ENCODE data around the gene TEX54. TPM values are rescaled to one million over a fixed set of nuclear protein-coding genes. Genes with fewer than 3 reads are reported as not detected.
A peak's percentile ranks its signal among the peaks of the same experiment; 100 is the strongest.
"Not testable (repeated sequence)": the region's sequence is repeated elsewhere in the genome, so short reads cannot be mapped to it uniquely, and the experiment has no call there.

TEX54 gene
- total RNA-seq, 1 donor from 2014 or later, result not detected

DNA sequence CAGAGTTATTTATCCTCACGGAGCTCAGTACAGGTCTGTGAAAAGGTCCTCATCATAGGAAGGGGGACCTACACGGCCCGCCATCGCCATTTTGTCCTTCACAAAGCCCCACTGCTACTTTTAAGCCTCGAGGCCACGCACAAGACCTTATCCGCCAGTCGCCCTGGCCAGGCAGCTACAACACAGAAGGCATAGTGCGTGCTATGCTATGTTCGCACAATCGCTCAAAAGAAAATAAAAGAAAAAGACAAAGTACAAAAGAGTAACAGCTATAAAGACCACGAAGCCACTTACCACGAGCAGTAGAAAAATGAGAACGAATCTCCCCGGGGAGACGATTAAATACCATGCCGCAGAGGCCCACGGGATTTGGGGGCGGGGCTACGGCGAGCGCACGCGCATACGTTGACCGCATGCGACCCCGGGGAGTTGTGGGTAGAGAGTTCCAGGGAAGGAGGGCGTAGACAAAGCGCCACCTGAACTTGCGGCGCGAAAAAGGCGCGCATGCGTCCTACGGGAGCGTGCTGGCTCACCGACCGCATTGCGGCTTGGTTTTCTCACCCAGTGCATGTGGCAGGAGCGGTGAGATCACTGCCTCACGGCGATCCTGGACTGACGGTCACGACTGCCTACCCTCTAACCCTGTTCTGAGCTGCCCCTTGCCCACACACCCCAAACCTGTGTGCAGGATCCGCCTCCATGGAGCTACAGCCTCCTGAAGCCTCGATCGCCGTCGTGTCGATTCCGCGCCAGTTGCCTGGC is 23.1 kb upstream of the TEX54 start:
- DNase-seq (ENCODE audit: low read depth in 2 of 2), result peak; percentile 96 to 98

DNA sequence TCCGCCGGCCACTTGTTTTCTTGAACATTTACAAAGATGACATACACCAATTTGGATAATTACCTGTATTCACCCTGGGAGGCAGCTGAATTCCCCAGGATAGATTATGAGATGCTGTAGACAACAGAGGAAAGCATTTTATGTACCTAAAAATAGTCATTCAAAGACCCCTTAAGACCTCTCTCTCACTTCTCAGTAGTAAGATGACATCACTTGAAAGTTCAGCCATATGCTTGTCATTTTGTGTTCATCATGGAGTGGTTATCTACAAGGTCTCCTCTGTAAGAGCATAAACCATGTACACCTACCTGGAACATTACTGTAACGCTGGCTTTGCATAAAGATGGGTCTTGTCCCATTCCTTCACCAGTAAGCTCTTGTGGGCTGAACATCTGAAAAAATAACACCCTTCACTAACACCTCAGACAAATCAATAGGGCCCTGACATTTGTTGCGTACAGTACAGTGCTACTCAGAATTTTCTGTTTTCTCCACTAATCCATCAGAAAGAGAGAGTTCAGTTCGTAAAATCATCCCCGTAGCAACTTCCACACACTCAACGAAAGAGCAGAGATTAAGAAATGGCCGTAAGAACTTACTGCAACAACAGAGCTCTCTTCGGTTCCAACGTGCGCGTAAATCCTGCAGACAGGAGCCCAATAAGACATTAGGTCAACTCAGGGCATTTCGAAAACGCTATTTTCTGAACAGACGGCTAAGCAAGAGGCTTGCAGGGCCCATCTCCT is 22.4 kb upstream of the TEX54 start:
- no peak for DNase-seq (ENCODE audit: low read depth in 2 of 2)

DNA sequence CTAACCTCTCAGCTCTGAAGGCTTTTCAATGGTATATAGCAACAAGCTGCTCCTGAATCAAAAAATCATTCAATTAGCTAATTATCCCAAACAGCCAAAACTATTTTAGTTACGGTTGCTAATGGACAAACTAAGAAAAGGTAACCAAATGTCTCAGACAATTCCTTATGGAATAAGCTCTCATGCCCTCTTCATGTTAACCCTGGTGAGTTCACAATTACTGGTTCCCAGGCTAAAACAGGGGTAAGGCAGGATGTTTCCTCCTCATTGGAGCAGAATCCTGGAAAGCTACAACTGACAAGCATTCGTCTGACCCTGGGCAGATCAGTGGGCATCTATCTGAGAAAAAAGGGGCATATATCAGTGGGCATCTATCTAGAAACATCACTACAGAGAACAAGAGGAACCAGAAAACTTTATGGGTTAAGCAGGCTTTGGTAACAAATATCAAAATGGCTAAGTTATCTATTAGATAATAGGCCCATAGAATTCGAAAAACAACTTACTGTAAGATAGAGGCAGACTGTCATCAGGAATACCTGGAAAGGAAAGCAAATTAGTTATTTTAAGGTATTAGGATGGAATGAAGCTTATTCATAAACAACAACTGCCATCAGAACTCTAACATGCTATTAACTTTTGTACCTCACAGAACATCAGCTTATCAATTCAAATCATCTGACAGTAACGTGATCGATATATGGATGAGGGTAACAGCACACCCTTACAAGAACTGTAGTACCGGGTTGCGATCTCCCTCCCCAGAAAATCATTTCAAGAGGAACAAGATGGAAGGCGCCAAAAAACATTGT is 21.6 kb upstream of the TEX54 start:
- no peak for DNase-seq (ENCODE audit: low read depth in 2 of 2)

DNA sequence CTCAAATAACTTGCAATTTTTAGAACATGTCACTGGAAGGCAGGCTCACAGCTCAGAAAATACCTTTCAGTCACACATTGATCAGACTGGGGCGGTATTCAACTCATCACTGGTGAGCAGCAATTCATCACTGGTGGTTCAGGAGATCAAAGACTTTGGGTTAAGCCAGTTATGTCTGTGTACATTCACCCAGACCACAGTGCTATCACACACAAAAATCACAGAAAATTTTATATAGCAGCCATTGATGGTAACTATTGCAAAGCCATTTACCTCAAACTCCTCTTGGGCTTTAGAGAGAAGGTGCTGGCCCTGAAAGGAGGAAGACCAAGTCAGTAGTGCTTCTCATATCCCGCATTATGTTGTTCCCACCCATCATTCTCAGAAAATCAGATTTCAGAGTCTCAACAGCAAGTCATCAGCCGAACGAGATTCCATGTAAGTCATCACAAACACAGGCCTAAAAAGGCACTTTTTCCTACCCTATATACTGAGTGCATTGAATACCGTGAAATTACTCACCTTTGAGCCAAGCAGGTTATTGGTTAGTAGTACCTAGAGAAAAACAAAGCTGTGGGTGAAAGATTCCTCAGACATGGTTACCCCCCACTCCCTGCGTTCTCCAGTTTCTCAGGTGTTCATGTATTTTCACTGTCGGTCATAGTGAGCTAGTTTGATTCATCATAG is 20.8 kb upstream of the TEX54 start:
- no peak for DNase-seq (ENCODE audit: low read depth in 2 of 2)

DNA sequence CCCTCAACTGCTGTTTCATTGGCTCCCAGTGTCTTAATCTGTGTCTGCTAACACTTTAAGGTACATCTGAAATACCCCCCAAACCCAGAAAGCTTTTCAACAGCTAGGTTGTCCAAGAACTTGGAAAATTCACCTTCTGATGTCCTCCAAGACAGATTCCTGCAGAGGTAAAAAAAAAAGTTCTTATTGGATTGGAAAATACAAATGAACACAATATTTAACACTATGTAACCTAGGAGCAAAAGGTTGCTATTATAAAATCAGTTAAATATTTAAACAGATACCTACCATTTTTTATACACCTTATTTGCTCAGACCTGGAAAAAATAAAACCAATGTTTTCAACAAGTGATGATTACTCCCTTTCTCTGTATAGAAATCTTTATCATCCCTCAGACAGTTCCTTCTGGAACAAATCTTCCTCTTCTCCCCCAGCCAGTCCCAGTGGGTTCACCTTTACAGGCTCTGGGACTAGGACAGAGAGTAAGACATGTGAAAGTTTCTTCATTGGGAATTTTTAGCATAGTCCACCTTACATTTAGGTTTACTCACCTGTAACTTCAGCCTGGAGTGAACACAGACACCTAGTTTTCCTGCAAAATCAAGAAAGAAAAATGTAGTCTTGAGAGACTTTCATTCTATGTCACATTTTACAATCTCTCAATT is 20.0 kb upstream of the TEX54 start:
- DNase-seq (ENCODE audit: low read depth in 2 of 2), result no peak

DNA sequence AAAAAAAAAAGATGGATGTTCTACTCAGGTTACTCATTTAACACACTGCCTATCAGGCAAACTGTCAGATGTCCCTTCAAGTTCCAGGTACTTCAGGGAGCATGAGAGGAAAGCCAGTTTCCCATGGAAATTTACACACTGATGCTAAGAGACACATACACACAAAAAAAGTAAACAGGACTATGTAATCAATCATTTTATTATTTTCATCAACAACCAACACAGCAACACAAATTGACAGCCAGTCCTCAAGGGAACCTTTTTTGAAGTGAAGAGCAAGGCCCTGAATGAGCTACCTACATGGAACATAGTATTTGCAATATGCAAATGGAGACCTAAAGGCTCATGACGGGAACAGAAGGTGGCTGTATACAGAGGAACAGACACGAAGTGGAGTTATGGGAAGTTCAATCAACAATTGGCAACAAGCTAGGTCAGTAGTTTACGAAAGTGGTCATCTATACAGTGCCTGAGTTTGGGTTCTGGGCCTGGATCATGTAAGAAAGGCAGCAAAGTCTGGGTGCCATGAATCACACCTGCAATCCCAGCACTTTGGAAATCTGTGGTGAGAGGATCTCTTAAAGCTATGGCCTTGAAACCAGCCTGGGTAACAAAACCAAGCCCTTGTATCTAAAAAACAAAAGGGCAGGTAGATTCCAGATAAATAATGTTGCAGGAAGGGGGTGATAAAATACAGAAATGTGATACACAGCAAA is 19.3 kb upstream of the TEX54 start:
- no peak for DNase-seq (ENCODE audit: low read depth in 2 of 2)

DNA sequence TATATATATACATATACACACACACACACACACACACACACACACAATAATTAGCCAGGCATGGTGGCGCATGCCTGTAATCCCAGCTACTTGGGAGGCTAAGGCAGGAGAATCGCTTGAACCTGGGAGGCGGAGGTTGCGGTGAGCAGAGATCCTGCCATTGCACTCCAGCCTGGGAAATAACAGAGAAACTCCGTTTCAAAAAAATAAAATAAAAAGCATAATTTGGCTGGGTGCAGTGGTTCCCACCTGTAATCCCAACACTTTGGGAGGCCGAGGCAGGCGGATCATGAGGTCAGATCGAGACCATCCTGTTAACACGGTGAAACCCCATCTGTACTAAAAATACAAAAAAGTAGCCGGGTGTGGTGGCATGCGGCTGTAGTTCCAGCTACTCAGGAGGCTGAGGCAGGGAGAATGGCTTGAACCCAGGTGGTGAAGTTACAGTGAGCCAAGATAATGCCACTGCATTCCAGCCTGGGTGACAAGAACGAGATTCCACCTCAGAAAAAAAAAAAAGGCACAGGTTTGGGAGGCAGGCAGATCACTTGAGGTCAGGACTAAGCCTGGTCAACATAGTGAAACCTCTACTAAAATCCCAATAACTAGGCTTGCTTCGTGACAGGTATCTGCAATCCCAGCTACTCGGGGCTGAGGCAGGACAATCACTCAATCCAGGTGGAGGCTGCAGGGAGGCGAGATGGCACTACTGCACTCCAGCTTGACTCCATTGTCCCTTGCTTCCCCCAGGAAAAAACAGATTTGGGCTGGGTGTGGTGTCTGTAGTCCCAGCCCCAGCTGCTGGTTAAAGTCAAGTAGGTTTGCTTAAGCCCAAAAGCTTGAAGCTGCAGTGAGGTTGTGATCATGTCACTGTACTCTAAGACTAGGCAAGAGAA is 18.5 kb upstream of the TEX54 start:
- DNase-seq (ENCODE audit: low read depth in 2 of 2), result no peak

DNA sequence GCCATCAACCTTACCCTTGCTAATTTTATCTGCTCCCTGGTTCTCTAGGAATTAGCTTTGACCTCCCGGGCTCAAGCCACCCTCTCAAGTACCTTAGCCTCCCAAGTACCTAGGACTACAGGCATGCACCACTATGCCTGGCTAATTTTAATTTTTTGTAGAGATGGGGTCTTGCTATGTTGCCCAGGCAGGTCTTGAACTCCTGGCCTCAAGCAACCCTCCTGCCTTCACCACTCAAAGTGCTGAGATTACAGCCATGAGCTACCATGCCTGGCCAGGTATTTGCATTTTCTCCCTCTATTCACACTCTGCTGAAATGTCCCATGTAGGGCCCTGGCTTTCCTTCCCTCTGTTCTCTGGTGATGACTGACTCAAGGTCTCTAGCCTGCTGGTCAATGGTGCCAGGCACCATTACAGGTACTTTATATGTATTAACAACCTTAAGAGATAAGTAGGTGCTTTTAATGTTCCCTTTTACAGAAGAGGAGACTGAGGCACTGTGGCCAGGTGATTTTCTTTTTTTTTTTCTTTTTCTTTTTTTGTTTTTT is 15.2 kb upstream of the TEX54 start:
- DNase-seq (ENCODE audit: low read depth in 2 of 2), result no peak

DNA sequence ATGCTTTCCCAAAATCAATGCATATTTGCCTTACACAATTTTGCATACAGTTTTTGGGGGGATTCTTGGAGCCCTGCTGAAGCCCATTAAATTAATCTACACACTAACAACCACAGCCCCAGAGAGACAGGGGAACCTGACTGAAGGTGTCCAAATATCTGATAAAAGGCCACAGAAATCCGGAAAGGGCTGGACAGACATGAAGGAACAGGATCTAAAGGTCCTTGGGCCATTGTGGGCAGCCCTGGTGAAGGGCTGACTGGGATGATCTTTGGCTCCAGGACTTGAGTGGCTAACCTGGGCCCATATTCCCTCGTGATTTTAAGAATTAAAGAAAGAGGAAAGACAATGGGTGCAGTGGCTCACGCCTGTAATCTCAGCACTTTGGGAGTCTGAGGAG is 13.5 kb upstream of the TEX54 start:
- DNase-seq (ENCODE audit: low read depth in 2 of 2), result no peak

DNA sequence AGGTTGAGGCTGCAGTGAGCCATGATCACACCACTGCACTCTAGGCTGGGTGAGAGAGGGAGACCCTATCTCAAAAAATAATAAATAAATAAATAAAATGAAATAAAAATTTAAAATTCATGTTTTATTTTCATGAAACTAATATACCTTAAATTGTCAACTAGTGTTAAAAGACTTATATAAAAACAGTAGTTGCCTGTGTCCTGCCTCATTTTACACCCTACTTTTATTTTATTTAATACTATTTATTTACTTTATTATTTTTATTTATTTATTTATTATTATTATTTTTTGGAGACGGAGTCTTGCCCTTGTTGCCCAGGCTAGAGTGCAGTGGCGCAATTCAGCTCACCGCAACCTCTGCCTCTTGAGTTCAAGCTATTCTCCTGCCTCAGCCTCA is 11.5 kb upstream of the TEX54 start:
- no peak for DNase-seq (ENCODE audit: low read depth in 2 of 2)

DNA sequence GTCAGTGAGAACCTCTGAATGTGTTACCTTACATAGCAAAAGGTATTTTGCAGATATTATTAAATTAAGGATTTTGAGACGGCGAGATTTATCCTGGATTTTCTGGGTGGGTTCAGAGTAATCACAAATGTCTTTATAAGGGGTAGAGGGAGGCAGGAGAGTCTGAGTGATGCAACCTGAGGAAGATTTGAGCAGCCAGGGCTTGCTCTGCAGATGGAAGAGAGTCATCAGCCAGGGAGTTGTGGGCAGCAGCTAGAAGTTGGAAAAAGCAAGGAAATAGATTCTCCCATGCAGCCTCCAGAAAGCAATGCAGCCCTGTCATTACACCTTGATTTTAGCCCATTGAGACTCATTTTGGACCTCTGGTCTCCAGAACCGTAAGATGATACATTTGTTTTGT is 10.8 kb upstream of the TEX54 start:
- DNase-seq (ENCODE audit: low read depth in 2 of 2), result no peak

DNA sequence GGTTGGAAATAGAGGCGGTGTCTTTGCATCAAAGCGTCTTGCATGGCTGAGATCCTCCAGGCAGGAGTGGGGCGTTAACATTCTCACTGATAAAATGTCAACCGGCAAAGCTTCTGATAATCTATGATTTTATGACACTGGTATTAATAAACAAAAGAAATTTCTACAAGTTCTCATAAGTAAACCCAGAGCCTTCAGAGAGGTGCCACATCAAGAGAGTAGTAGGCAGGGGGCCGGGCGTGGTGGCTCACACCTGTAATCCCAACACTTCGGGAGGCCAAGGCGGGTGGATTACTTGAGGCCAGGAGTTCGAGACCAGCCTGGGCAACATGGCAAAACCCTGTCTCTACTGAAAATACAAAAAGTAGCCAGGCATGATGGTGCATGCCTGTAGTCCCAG is 10.2 kb upstream of the TEX54 start:
- DNase-seq (ENCODE audit: low read depth in 2 of 2), result not testable (repeated sequence)

DNA sequence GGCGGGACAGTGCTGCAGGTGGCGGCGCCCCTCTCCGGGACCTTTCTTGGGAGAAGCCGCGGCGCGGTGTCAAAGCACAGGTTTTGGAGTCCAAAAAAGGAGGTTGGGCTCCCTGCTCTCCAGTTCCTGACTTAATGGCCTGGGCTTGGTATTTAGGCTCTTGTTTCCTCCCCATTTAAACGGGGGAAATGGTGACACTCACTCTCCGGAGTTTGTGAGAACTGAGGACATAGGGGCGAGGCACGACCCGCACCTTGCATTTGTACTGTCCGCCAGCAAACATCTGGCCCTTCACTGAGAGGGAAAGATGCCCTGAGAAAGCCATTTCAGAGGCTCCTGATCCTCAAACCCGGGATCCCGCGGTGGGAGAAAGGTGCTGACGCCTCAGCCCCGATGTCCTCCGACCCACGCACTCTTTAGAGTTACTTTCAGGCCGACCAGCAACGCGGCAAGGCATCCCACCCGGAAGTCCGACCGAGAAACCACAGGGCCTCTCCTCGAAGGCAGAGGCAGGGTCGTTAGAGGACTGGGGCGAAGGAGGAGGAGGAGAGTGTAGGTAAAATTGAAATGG is 9.6 kb upstream of the TEX54 start:
- no peak for DNase-seq (ENCODE audit: low read depth in 2 of 2)

DNA sequence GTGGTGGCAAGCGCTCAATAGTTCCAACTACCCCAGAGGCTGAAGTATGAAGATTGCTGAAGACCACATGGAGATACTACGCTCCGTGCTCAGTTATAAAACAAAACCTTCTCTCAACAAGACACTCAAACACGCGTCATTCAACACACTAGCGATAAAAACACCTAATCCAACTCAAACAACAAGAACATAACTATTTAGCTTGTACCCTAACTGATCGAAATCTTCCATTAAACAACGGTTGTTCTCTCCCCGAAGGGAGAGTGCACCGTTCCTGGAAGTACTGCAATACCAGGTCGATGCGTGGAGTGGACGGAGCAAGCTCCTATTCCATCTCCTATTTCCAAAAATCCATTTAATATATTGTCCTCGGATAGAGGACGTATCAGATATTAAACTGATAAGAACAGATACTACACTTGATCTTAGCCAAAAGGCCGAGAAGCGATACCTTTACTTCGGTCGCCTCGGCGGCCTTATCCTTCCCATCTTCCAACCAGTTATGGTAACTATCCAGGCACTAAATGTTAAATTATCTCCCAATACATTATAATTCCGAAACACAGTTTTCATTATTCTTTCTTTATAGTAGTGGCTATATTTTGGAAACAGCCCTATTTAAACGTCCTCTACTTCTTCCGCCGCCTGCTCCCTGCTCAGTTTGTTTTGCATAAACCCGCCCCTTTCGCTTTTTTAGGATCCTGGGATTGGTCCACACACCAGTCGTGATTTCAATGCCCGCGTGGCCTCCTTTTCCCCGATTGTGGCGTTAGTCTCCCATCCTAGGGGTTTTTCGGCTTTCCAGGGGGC is 8.9 kb upstream of the TEX54 start:
- DNase-seq (ENCODE audit: low read depth in 2 of 2), result peak; percentile 98 to 99

DNA sequence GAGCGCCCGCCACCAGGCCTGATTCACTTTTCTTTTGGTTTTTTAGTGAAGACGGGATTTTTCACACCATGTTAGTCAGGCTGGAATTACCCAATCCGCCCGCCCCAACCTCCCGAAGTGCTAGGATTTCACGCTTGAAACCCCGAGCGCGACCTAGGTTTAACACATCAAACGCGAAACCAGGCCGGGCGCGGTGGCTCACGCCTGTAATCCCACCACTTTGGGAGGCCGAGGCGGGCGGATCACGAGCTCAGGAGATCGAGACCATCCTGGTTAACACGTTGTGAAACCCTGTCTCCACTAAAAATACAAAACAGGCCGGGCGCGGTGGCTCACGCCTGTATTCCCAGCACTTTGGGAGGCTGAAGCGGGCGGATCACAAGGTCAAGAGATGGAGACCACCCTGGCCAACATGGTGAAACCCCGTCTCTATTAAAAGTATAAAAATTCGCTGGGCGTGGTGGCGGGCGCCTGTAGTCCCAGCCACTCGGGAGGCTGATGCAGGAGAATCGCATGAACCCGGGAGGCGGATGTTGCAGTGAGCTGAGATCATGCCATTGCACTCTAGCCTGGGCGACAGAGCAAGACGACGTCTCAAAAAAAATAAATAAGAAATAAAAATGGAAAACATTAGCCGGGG is 8.2 kb upstream of the TEX54 start:
- peak in 1 of 2 donors; percentile 75 for DNase-seq (ENCODE audit: low read depth in 2 of 2)

DNA sequence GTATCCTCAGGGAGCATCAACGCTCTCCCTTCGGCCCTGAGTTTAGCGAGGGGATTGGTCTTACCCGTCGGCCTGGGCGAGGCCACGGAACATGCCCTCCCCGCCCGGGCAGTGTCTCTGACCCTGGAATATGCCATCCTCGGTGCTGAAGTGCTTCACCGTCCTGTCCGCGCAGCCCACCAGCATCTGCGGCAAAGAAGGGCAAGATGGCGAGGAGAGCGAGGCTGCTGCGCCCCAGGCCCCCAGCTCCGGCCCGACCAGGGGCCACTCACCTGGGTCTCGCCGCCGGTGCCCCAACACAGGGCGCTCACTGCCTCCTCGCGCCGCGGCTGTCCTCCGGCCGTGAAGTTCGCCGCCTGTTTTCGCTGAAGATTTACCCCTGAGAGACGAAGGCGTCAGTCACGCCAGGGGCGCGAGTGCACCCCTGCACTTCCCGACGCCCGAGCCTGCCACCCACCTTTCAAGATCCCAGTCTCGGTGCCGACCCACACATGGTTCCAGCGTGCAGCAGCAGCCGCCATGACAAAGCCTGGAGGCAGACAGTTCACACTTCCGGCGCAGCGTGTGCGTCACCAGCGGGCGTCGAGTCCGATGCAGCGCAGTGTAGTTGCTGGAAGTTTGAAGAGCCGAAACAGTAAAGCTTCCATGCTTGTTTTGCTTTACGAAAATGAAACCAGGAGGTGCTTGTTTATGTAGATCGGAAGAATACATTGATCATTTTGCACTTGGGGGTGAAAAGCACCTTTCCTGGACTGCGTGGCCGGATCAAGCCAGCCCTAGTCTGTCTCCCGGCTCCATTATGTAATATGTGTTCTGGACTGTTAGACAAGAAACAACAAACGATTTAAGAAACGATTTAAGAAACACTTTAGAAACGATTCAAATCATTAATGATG is 6.7 kb upstream of the TEX54 start, which contains the start of gene WDR74:
WDR74 (minus strand) TSS at position 541 of the 896 bp plus-strand sequence; CDS start at position 521, 20 bp downstream.
- peak; percentile 90 to 94 for DNase-seq (ENCODE audit: low read depth in 2 of 2)

Data from dermis microvascular lymphatic vessel endothelial cell (primary cell).